Right ventricle myocardium inferior (tissue), 1 donor: ENCODE results near the gene INTS6. TPM values are rescaled to one million over a fixed set of nuclear protein-coding genes. Genes with fewer than 3 reads are reported as not detected.

Source experiments
- microRNA-seq: library from miRNA; unstranded; fragments of <30 nt; microRNA quantifications from one replicate; pipeline ENCODE4 v1.2.0, GENCODE V29; 2020
- total RNA-seq: library from RNA; stranded (reverse); fragmentation: NEBNext Ultra II Directional; extraction: Animal tissue kit (Norgen Biotek cat#: 25700); gene quantifications from one replicate; pipeline ENCODE4 v1.2.1, GENCODE V29; 2021
- donor health status: DM: no; HTN: yes; CAD: no; lungs with severe emphysema.

Gene INTS6
- total RNA-seq, 1 donor from 2014 or later: 22.7 TPM

Small RNA genes lying within 50 kb of the gene (microRNA-seq; reads per million reads assigned to microRNA genes)
- not detected for gene MIR5693

Other genes starting within 250 kb of the INTS6 start
- 12.1 TPM for gene FAM124A, start 230.6 kb downstream of the INTS6 start, total RNA-seq
- gene SERPINE3, start 113.3 kb downstream of the INTS6 start, total RNA-seq: not detected
- gene WDFY2, start 131.4 kb upstream of the INTS6 start, total RNA-seq: 4.7 TPM